BLaER1 treated with 17β-estradiol and CSF1 and Interleukin-3, amounts not matched to agents 10 nM and 100 nM (cell line): ENCODE results near the gene BCR.
A peak's percentile ranks its signal among the peaks of the same experiment; 100 is the strongest.

Experiments
- H3K27ac ChIP-seq, 11 experiments: shearing (Covaris generic); formaldehyde crosslinking; 2 replicates each; pipeline ENCODE4 v1.8.1; 2022
- H3K27me3 ChIP-seq, 11 experiments: shearing (Covaris generic); formaldehyde crosslinking; 2 replicates each; pipeline ENCODE4 v1.8.1; 2022
- H3K36me3 ChIP-seq, 11 experiments: shearing (Covaris generic); formaldehyde crosslinking; 2 replicates each; pipeline ENCODE4 v1.8.1; 2022
- H3K4me1 ChIP-seq, 10 experiments: shearing (Covaris generic); formaldehyde crosslinking; 2 replicates each; pipeline ENCODE4 v1.8.1; 2022
- H3K4me2 ChIP-seq, 11 experiments: shearing (Covaris generic); formaldehyde crosslinking; 2 replicates each; pipeline ENCODE4 v1.8.1; 2022
- H3K4me3 ChIP-seq, 10 experiments: shearing (Covaris generic); formaldehyde crosslinking; 2 replicates each; pipeline ENCODE4 v1.8.1; 2022
- H3K9ac ChIP-seq, 11 experiments: shearing (Covaris generic); formaldehyde crosslinking; 2 replicates each; pipeline ENCODE4 v1.8.1; 2022
- H3K9me3 ChIP-seq, 11 experiments: shearing (Covaris generic); formaldehyde crosslinking; replicated peaks in 1 of 11; 2 replicates each; pipeline ENCODE4 v1.8.1; 2022
- H4K20me1 ChIP-seq, 11 experiments: shearing (Covaris generic); formaldehyde crosslinking; 2 replicates each; pipeline ENCODE4 v1.8.1; 2022
- Cebpa-rat ChIP-seq, 11 experiments: shearing (Covaris generic); IDR thresholded peaks; 2 replicates each; pipeline ENCODE4 v1.8.1; 2022

The BCR gene

DNA sequence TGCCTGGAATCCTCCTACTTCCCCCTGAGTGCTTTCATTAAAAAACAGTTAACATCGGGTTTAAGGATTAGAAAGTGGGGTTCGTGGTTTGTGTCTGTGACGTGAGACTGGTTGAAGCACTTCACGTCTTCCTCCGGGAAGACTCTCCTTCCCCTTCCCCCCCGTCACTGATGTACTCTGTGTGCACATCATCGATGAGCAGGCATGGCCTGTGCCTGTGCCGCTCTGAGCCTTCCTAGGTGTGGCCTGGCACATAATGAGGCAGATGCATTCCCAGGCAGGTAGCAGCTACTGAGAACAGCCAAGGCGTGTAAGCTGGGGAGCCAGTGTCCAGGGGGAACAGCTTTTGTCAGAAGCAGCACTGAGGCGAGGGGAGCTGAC is 93.8 kb downstream of the BCR start:
- peak overlapping the region in 1 of 11 experiments; percentile 12; a peak in 1 of 22 replicates for H3K9ac ChIP-seq
- peaks cover 13 to 92% (median 75%) of the 10 kb centered on the region in 10 experiments for H3K4me1 ChIP-seq
- peaks cover 0 to 91% (median 64%) of the 10 kb centered on the region in 11 experiments; a peak in 19 of 22 replicates for H4K20me1 ChIP-seq
- H3K27ac ChIP-seq = no peak overlapping the region
- peaks cover 0 to 11% (median 0%) of the 10 kb centered on the region in 11 experiments; a peak in 2 of 22 replicates for H3K27me3 ChIP-seq
- no peak overlapping the region for H3K4me3 ChIP-seq
- no peak for TF ChIP-seq Cebpa-rat (IDR thresholded peaks at IDR 0.05)
- peak overlapping the region in 1 of 11 experiments; percentile 3; a peak in 1 of 22 replicates for H3K4me2 ChIP-seq
- no peaks in the 10 kb centered on the region for H3K9me3 ChIP-seq
- peaks cover 30 to 83% (median 70%) of the 10 kb centered on the region in 11 experiments for H3K36me3 ChIP-seq

DNA sequence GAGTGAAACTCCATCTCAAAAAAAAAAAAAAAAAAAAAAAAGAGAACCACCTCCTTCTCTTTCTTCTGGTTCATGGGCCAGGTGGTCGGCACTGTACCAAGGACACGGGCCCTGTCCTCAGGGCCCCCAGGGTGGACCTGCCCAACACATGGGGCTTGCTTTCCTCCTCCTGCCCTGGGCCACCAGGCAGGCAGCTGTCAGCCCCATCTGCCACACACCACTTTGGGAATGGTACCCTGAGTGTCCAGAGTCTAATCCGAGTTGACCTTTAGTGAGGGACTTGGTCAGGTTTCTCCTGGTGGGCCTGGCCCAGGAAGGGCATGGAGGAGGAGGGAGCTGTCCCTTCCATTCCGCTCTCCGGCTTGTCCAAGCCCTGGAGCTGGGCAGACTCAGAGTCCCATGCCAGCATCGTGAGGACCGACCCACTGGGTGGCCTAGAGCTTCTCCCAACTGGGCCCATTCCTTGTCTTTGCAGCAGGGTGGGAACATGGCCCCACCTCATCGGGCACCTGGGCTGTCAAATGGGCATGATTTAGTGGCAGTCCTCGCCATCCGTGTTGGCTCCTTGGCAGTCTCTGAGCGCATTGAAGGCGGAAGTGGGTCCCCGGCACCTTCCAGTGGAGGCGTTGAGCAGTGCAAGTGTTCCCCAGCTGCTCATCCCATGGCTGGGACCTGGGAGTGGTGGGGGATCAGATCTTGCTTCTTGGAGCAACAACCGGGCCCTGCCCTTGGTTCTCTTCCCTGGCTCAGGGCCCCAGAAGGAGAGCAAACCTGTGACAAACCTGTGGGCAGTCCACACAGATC is 94.8 kb downstream of the BCR start:
- Histone ChIP-seq H3K9ac (0 out of 22 replicates have a peak overlapping the region, but pooled peaks of 1 of the 11 experiments have one; percentile 9), H3K4me1 (peaks cover 13 to 92% (median 75%) of the 10 kb centered on the region in 10 experiments), H3K9me3 (no peaks in the 10 kb centered on the region), H3K4me3 (no peak overlapping the region), H3K36me3 (peaks cover 30 to 93% (median 76%) of the 10 kb centered on the region in 11 experiments), H3K4me2 (peak overlapping the region in 7 of 11 experiments; percentile 55 to 75 (median 67); a peak in 11 of 22 replicates), H3K27me3 (peaks cover 0 to 7% (median 0%) of the 10 kb centered on the region in 11 experiments; a peak in 1 of 22 replicates), H3K27ac (no peak overlapping the region), H4K20me1 (peaks cover 0 to 91% (median 64%) of the 10 kb centered on the region in 11 experiments; a peak in 19 of 22 replicates)
- no peak for TF ChIP-seq Cebpa-rat (IDR thresholded peaks at IDR 0.05)

DNA sequence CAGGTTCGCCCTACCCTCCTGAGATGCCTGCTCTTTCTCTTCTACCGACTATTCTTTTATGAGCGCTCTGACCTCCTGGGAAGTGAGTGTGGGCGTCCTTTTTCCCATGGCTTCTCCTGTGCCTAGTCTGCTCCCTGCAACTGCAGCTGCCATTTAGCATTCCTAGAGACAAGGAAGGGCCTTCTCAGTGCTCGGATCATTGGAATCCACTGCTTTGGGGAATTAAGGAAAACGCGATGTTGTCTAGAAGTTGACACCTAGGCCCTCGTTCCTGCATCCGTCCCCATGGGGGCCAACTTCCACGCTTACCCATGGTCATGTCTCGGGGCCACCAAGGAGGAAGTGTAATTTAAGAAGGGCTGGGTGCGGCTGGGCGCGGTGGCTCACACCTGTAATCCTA is 95.4 kb downstream of the BCR start:
- H3K27me3 ChIP-seq = 0 out of 22 replicates have a peak, but pooled peaks cover 0 to under 1% (median 0%) of the 10 kb centered on the region in 11 experiments
- H3K4me1 ChIP-seq = peaks cover 13 to 92% (median 74%) of the 10 kb centered on the region in 10 experiments
- no peak for TF ChIP-seq Cebpa-rat (IDR thresholded peaks at IDR 0.05)
- H3K9me3 ChIP-seq = no peaks in the 10 kb centered on the region
- no peak overlapping the region for H3K27ac ChIP-seq
- peak overlapping the region in 7 of 11 experiments; percentile 55 to 75 (median 67); a peak in 12 of 22 replicates for H3K4me2 ChIP-seq
- peaks cover 0 to 91% (median 64%) of the 10 kb centered on the region in 11 experiments; a peak in 19 of 22 replicates for H4K20me1 ChIP-seq
- peak overlapping the region in 1 of 11 experiments; percentile 9; a peak in 1 of 22 replicates for H3K9ac ChIP-seq
- H3K36me3 ChIP-seq = peaks cover 34 to 97% (median 82%) of the 10 kb centered on the region in 11 experiments
- H3K4me3 ChIP-seq = no peak overlapping the region

DNA sequence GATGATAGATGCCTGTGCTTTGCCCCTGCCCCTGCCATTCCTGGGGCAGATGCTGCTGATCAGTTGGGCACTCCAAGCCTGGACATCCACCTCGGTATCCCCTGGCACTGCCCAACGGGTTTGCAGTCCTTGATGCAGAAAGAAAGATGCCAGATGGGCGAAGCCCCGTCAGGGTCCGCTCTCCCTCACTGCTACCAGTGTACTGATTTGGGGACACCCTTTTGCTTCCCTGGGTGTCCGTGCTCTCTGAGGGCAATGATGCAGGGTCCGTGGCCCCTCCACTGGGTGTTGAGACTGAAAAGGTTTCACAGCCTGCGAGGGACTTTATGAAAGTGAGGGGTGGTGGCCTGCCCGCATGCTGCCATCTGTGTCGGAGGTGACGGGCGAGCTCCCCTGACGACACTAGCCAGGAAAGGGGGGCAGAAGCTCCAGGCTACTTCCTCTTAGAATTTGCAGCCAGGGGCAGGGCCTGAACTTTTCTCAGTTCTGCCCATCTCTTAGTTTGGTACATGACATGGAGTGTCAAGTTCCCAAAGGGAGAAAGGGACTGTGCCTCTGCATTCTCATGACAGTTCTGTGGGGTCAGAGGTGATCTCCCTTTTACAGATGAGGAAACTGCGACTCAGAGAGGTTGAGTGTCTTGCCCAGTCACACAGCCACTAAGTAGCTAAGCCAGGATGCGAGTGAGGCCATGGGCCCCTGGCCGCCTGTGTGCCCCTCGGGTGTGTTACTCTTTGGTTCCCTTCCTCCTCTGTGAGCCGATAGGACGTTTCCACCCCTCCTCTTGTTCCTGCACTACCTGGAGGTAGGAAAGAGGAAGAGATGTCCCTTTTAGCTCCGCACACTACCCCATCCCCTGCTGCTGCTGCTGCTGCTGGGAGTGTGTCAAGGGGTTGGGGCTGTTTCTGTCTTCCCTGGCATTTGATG is 96.6 kb downstream of the BCR start:
- H3K36me3 ChIP-seq = peaks cover 33 to 93% (median 76%) of the 10 kb centered on the region in 11 experiments
- peak overlapping the region in 2 of 11 experiments; percentile 12 to 21; a peak in 1 of 22 replicates for H3K27ac ChIP-seq
- peaks cover 23 to 92% (median 78%) of the 10 kb centered on the region in 10 experiments for H3K4me1 ChIP-seq

DNA sequence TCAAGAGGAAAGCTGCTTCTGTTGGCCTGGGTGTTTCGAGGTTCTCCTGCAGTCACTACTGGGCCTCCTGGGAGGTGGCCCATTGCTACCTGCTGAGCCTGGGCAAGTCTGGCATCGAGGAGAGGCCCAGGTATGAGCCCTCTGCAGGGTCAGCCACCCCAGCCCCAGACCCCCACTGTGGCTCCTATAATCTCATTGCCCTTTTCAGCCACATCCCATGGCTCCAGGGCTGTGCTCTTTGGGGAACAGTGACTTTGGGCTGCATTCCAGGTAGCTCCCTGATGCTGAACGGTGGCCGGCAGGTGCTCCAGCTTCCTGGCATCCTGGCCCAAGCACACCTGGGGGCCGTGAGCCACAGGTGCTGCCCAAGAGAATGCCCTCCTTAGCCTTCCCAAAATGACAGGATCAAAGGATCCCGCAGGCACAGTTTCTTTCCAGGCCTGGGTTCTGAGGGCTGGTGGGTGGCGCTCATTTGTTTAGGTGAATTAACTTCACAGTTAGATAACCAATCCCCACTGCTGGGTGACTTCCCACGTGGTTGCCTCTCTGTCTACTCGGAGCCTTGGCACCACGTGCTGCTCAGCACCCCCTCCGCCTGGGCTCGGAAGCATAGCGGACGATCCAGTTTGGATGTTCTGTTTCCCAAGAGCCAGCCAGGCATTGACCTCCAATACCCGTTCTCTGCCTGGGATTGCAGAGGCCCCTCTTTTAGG is 97.4 kb downstream of the BCR start:
- peak overlapping the region in 1 of 11 experiments; percentile 24; a peak in 1 of 22 replicates for H3K9ac ChIP-seq
- peaks cover 28 to 90% (median 84%) of the 10 kb centered on the region in 10 experiments for H3K4me1 ChIP-seq
- TF ChIP-seq Cebpa-rat (IDR thresholded peaks at IDR 0.05) = no peak
- H3K9me3 ChIP-seq = no peaks in the 10 kb centered on the region
- H3K36me3 ChIP-seq = peaks cover 31 to 93% (median 76%) of the 10 kb centered on the region in 11 experiments
- no peak overlapping the region for H3K27ac ChIP-seq
- H3K27me3 ChIP-seq = no peaks in the 10 kb centered on the region
- peaks cover 5 to 97% (median 72%) of the 10 kb centered on the region in 11 experiments; a peak in 20 of 22 replicates for H4K20me1 ChIP-seq
- H3K4me3 ChIP-seq = no peak overlapping the region; a peak in 1 of 20 replicates
- H3K4me2 ChIP-seq = peak overlapping the region; percentile 51 to 77 (median 67); a peak in 16 of 22 replicates

More for the DNA sequence above, 96.6 kb downstream of the BCR start:
- Histone ChIP-seq H4K20me1 (peaks cover under 1 to 93% (median 65%) of the 10 kb centered on the region in 11 experiments; a peak in 20 of 22 replicates), H3K4me2 (peak overlapping the region; percentile 51 to 77 (median 67)), H3K4me3 (no peak overlapping the region; a peak in 1 of 20 replicates), H3K9ac (peak overlapping the region in 4 of 11 experiments; percentile 24 to 36 (median 30); a peak in 7 of 22 replicates), H3K27me3 (no peaks in the 10 kb centered on the region), H3K9me3 (no peaks in the 10 kb centered on the region)
- no peak for TF ChIP-seq Cebpa-rat (IDR thresholded peaks at IDR 0.05)

DNA sequence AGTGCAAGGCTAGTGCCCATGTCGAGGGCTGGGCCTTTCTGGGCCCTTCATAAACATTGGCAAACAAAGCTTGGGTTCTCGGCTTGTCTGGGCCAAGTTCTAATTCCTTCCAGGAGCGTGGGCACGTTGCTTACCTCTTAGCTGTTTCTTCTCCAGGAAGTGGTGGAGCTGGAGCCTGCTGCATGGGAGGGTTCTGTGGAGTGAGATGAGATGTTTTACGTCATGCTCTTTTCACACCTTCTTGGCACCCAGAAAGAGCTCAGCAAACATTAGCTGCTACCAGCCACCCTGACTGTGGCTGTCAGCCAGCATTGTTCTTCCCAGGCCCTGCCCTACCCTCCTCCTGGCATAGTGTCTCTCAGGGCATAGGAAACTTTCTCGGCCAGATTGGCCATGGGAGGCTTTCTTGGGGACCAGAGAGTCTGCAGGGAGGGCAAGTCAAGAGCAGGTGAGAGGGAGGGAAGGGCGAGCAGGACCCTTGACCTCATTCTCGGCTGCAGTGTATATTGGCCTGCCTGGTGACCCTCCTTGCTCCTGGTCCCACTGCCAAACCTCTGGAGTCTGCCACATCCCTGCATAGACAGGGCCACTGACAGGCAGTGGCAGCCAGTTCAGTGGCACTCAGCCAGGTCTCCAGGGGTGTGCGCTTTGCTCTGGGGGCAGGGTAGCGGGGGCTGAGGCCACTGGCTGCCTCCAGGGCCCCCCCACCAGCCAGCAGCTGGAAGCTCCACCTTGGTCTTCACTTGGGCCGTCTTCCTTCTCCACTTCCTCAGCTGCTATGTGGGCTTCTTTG is 98.8 kb downstream of the BCR start:
- Histone ChIP-seq H3K9ac (peak overlapping the region in 3 of 11 experiments; percentile 2 to 38 (median 7); a peak in 4 of 22 replicates), H3K9me3 (no peaks in the 10 kb centered on the region), H4K20me1 (peaks cover 5 to 100% (median 72%) of the 10 kb centered on the region in 11 experiments; a peak in 20 of 22 replicates), H3K4me2 (peak overlapping the region in 8 of 11 experiments; percentile 26 to 79 (median 57); a peak in 14 of 22 replicates), H3K4me1 (peaks cover 28 to 81% (median 77%) of the 10 kb centered on the region in 10 experiments), H3K27me3 (no peaks in the 10 kb centered on the region), H3K4me3 (no peak overlapping the region), H3K27ac (peak overlapping the region in 1 of 11 experiments; percentile 7; a peak in 1 of 22 replicates), H3K36me3 (peaks cover 29 to 93% (median 76%) of the 10 kb centered on the region in 11 experiments)
- TF ChIP-seq Cebpa-rat (IDR thresholded peaks at IDR 0.05) = no peak

DNA sequence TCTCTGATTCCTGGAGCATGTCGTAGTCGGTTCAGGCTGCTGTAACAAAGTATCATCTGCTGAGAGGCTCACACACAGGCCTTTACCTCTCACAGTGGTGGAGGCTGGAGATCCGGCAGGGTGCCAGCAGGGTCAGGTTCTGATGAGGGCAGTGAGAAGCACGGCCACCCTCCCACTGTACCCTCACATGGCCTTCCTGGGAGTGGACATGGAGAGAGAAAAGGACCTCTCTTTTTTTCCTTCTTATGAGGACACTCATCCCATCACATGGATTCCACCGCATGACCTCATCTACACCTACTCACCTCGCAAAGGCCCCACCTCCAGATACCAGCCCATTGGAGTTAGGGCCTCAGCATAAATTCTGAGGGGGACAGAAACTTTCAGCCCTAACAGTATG is 99.5 kb downstream of the BCR start:
- no peak for TF ChIP-seq Cebpa-rat (IDR thresholded peaks at IDR 0.05)
- peaks cover 5 to 96% (median 72%) of the 10 kb centered on the region in 11 experiments; a peak in 20 of 22 replicates for H4K20me1 ChIP-seq
- H3K9me3 ChIP-seq = no peaks in the 10 kb centered on the region
- no peaks in the 10 kb centered on the region for H3K27me3 ChIP-seq
- H3K4me2 ChIP-seq = peak overlapping the region in 8 of 11 experiments; percentile 26 to 79 (median 67); a peak in 11 of 22 replicates
- peaks cover 28 to 77% (median 74%) of the 10 kb centered on the region in 10 experiments for H3K4me1 ChIP-seq
- no peak overlapping the region for H3K4me3 ChIP-seq
- H3K9ac ChIP-seq = peak overlapping the region in 3 of 11 experiments; percentile 2 to 8 (median 7); a peak in 4 of 22 replicates
- no peak overlapping the region for H3K27ac ChIP-seq
- peaks cover 32 to 94% (median 79%) of the 10 kb centered on the region in 11 experiments for H3K36me3 ChIP-seq
